Keratinocyte (primary cell): ENCODE data around the gene CYBB. TPM values are rescaled to one million over a fixed set of nuclear protein-coding genes. Genes with fewer than 3 reads are reported as not detected.

ENCODE experiments used
- DNase-seq: peaks from one replicate; pipeline ENCODE4 v3.0.0-alpha.2; 2011; ENCODE audit warnings: low read depth, missing footprints, low spot score
- FAIRE-seq: peaks from 2 replicates; lab custom pipeline; 2011; peaks lifted over from hg19 to GRCh38; lab: Jason Lieb, UNC
- H2AFZ ChIP-seq: 2 replicates; pipeline ENCODE4 v1.6.0; 2012; ENCODE audit warnings: low read length, control low read depth, inconsistent platforms; ENCODE audit not compliant: control insufficient read depth
- H3K27ac ChIP-seq: 2 replicates; pipeline ENCODE4 v1.5.1; 2011; ENCODE audit warnings: low read length; ENCODE audit not compliant: control insufficient read depth, insufficient read depth
- H3K27me3 ChIP-seq: 3 replicates; pipeline ENCODE4 v1.6.0; 2011; ENCODE audit warnings: low read length; ENCODE audit not compliant: control insufficient read depth, insufficient read depth; ENCODE audit errors: extremely low read depth
- H3K36me3 ChIP-seq, 2 experiments: 2 replicates in 1 of 2; 3 replicates in 1 of 2; pipeline ENCODE4 v1.5.1; 2011; ENCODE audit warnings: low read length in 2 of 2, mild to moderate bottlenecking in 1 of 2; ENCODE audit not compliant: control insufficient read depth in 2 of 2, insufficient read depth in 2 of 2; ENCODE audit errors: extremely low read depth in 1 of 2
- H3K4me1 ChIP-seq: 3 replicates; pipeline ENCODE4 v1.5.1; 2011; ENCODE audit warnings: low read length; ENCODE audit not compliant: control insufficient read depth, insufficient read depth; ENCODE audit errors: extremely low read depth
- H3K4me2 ChIP-seq: 3 replicates; pipeline ENCODE4 v1.6.0; 2011; ENCODE audit warnings: low read depth, low read length; ENCODE audit not compliant: control insufficient read depth, insufficient read depth; ENCODE audit errors: extremely low read depth
- H3K4me3 ChIP-seq, 3 experiments: fragments of 200-600 bp in 1 of 3; sonication (generic) in 1 of 3; 2 replicates in 2 of 3; 3 replicates in 1 of 3; pipeline ENCODE4 v1.5.1; 2011 to 2016; ENCODE audit warnings: low read length in 3 of 3, mild to moderate bottlenecking in 3 of 3, control low read depth in 2 of 3, inconsistent platforms in 1 of 3, low read depth in 1 of 3, mixed read lengths in 1 of 3, mixed run types in 1 of 3, moderate library complexity in 1 of 3; ENCODE audit not compliant: control insufficient read depth in 2 of 3, insufficient read depth in 2 of 3; ENCODE audit errors: extremely low read depth in 1 of 3
- H3K79me2 ChIP-seq: 2 replicates; pipeline ENCODE4 v1.6.0; 2012; ENCODE audit warnings: low read length; ENCODE audit not compliant: control insufficient read depth, insufficient read depth
- H3K9ac ChIP-seq: 3 replicates; pipeline ENCODE4 v1.6.0; 2011; ENCODE audit warnings: low read length; ENCODE audit not compliant: control insufficient read depth, insufficient read depth; ENCODE audit errors: extremely low read depth
- H3K9me1 ChIP-seq: 3 replicates; pipeline ENCODE4 v1.6.0; 2011; ENCODE audit warnings: low read length; ENCODE audit not compliant: control insufficient read depth, insufficient read depth; ENCODE audit errors: extremely low read depth
- H3K9me3 ChIP-seq: 2 replicates; pipeline ENCODE4 v1.5.1; 2012; ENCODE audit warnings: low read depth, low read length; ENCODE audit not compliant: control insufficient read depth
- H4K20me1 ChIP-seq: 3 replicates; pipeline ENCODE4 v1.6.0; 2011; ENCODE audit warnings: low read length; ENCODE audit not compliant: control insufficient read depth, insufficient read depth; ENCODE audit errors: extremely low read depth
- CTCF ChIP-seq, 3 experiments: IDR thresholded peaks in 1 of 3; conservative IDR thresholded peaks in 1 of 3; optimal IDR thresholded peaks in 1 of 3; 2 replicates in 2 of 3; 3 replicates in 1 of 3; pipeline versions ENCODE3 to v1.5.1; 2011; ENCODE audit warnings: low read length in 3 of 3, mild to moderate bottlenecking in 3 of 3, moderate library complexity in 2 of 3, control low read depth in 1 of 3, inconsistent platforms in 1 of 3; ENCODE audit not compliant: insufficient read depth in 2 of 3; ENCODE audit errors: extremely low read depth in 1 of 3
- EZH2 ChIP-seq: IDR thresholded peaks from one replicate; pipeline ENCODE4 v1.6.1; 2012; ENCODE audit warnings: inconsistent platforms, mild to moderate bottlenecking, low read length, moderate library complexity
- dilution Hi-C: fragments of 300-500 bp; cut with MboI; formaldehyde crosslinking; loops from one replicate; pipeline ENCODE4 v1.7.0; 2020; ENCODE audit warnings: low sequenced_read_pairs; ENCODE audit not compliant: extremely low pct_ligation_motif_present
- polyA plus RNA-seq, 5 experiments: library from polyadenylated mRNA; depleted of rRNA in 3 of 5; stranded (reverse) in 3 of 5; stranded (forward) in 1 of 5; unstranded in 1 of 5; fragments of >200 nt; gene quantifications; 1 replicate in 1 of 5; 2 replicates in 3 of 5; 3 replicates in 1 of 5; pipeline versions ENCODE4 v1.2.1 to v1.2.3, GENCODE V29; 2011 to 2012; ENCODE audit warnings: missing spikeins in 2 of 5, low read depth in 1 of 5, low replicate concordance in 1 of 5

CYBB gene
- polyA plus RNA-seq, 1 donor (not counting 4 experiments of a cell fraction or from before 2014, with no cell fraction given), result 0.03 TPM

GRCh38 chrX:37776283-37776986 lies 3.4 kb upstream of the CYBB start:
- Histone ChIP-seq H3K36me3 (no peaks in the 10 kb centered on the region), H3K27me3 (no peaks in the 10 kb centered on the region), H3K9me3 (no peaks in the 10 kb centered on the region), H3K27ac (no peak overlapping the region), H4K20me1 (no peaks in the 10 kb centered on the region), H3K4me3 (no peak overlapping the region), H3K4me1 (no peaks in the 10 kb centered on the region), H3K79me2 (no peaks in the 10 kb centered on the region), H2AFZ (no peak overlapping the region), H3K9ac (no peak overlapping the region), H3K4me2 (no peak overlapping the region), H3K9me1 (no peaks in the 10 kb centered on the region)
- DNase-seq, result no peak
- FAIRE-seq, result no peak
- TF ChIP-seq EZH2 (no peak), CTCF (optimal IDR thresholded peaks at IDR 0.05 in 1 of 3, IDR thresholded peaks at IDR 0.05 in 1 of 3, conservative IDR thresholded peaks at IDR 0.05 in 1 of 3; ENCODE audit: extremely low read depth in 1 of 3, insufficient read depth in 2 of 3, low read length in 3 of 3) (no peak)
- dilution Hi-C loops, result no loop called here

- FAIRE-seq, result no peak
- DNase-seq, result no peak
- Histone ChIP-seq H3K27me3 (no peaks in the 10 kb centered on the region), H3K4me2 (no peak overlapping the region), H3K9ac (no peak overlapping the region), H3K9me1 (no peaks in the 10 kb centered on the region), H3K36me3 (no peaks in the 10 kb centered on the region), H3K4me1 (no peaks in the 10 kb centered on the region), H3K79me2 (no peaks in the 10 kb centered on the region), H4K20me1 (no peaks in the 10 kb centered on the region), H2AFZ (no peak overlapping the region), H3K4me3 (no peak overlapping the region), H3K9me3 (no peaks in the 10 kb centered on the region), H3K27ac (no peak overlapping the region)
- dilution Hi-C loops, result no loop called here
- TF ChIP-seq CTCF (optimal IDR thresholded peaks at IDR 0.05 in 1 of 3, IDR thresholded peaks at IDR 0.05 in 1 of 3, conservative IDR thresholded peaks at IDR 0.05 in 1 of 3; ENCODE audit: extremely low read depth in 1 of 3, insufficient read depth in 2 of 3, low read length in 3 of 3), result no peak
- TF ChIP-seq EZH2, result no peak
Measured at GRCh38 chrX:37776987-37777325, 2.9 kb upstream of the CYBB start.
